Effector CD8-positive, alpha-beta T cell (primary cell): ENCODE results near the gene ZCCHC4.
"Not testable (repeated sequence)": the region's sequence is repeated elsewhere in the genome, so short reads cannot be mapped to it uniquely, and the experiment has no call there.

ENCODE experiments used
- DNase-seq: peaks from one replicate; lab custom pipeline; 2025; lab: John Stamatoyannopoulos, UW

ZCCHC4 gene

GRCh38 chr4:25321703-25322102 is 9.1 kb downstream of the ZCCHC4 start:
- no peak for DNase-seq

- not testable (repeated sequence) for DNase-seq
Measured at GRCh38 chr4:25328463-25328862, 15.9 kb downstream of the ZCCHC4 start.

GRCh38 chr4:25330335-25330734 is 17.8 kb downstream of the ZCCHC4 start:
- DNase-seq: no peak

- DNase-seq: no peak
Measured at GRCh38 chr4:25330905-25331808, 18.6 kb downstream of the ZCCHC4 start.

GRCh38 chr4:25343671-25344070 is 31.1 kb downstream of the ZCCHC4 start:
- DNase-seq: no peak

GRCh38 chr4:25345744-25346143 is 33.2 kb downstream of the ZCCHC4 start:
- no peak for DNase-seq

- no peak for DNase-seq
Measured at GRCh38 chr4:25346913-25347312, 34.3 kb downstream of the ZCCHC4 start.

- no peak for DNase-seq
Measured at GRCh38 chr4:25347473-25347872, 34.9 kb downstream of the ZCCHC4 start.

GRCh38 chr4:25347971-25348370 is 35.4 kb downstream of the ZCCHC4 start:
- DNase-seq: no peak

- DNase-seq: no peak
Measured at GRCh38 chr4:25350561-25350960, 38.0 kb downstream of the ZCCHC4 start.

GRCh38 chr4:25351777-25352416 is 39.3 kb downstream of the ZCCHC4 start:
- DNase-seq: no peak

- DNase-seq: no peak
Measured at GRCh38 chr4:25356068-25356467, 43.5 kb downstream of the ZCCHC4 start.

- DNase-seq: no peak
Measured at GRCh38 chr4:25358515-25359275, 46.1 kb downstream of the ZCCHC4 start.

- DNase-seq: no peak
Measured at GRCh38 chr4:25361253-25361652, 48.7 kb downstream of the ZCCHC4 start.

- DNase-seq: no peak
Measured at GRCh38 chr4:25367004-25367621, 54.5 kb downstream of the ZCCHC4 start.

GRCh38 chr4:25367877-25368276 is 55.3 kb downstream of the ZCCHC4 start:
- DNase-seq: no peak

GRCh38 chr4:25368315-25368714 is 55.7 kb downstream of the ZCCHC4 start:
- no peak for DNase-seq

GRCh38 chr4:25370242-25370641 is 57.7 kb downstream of the ZCCHC4 start:
- no peak for DNase-seq

- not testable (repeated sequence) for DNase-seq
Measured at GRCh38 chr4:25372549-25372948, 60.0 kb downstream of the ZCCHC4 start.

- peak; percentile 97 for DNase-seq
Measured at GRCh38 chr4:25376754-25377571, 64.4 kb downstream of the ZCCHC4 start, which contains the start of gene ANAPC4. Gene ANAPC4 (plus strand): TSS chr4:25377263. CDS start chr4:25377428, 165 bp downstream.
